Activated T-helper 9 cell treated with anti-CD3 and anti-CD28 coated beads, Interleukin-2, amount 50 U/mL, for 16 hours (primary cell): ENCODE results near the gene GATAD2A.

Experiments
- DNase-seq: peaks from one replicate; pipeline ENCODE4 v3.0.0-alpha.2; 2020; ENCODE audit warnings: low read depth

Gene GATAD2A

DNA sequence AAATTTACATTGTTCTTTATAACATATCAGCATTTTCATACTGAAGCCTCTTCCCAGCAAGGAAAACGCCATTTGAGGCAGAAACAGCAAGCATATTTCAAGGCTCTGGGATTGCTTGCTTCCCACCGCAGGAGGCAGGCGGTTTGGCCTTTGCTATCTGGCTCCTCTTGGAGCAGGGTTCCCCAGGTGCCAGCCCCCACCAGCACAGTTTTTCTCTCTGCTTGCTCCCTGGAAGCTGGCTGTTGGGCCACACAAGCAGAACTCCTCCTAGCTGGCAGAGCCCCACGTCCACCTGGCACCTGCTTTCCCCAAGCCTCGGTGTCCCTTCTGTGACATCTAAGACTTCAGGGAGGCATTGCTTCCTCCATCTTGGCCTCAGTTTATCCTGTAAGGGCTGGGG is 16.7 kb downstream of the GATAD2A start:
- no peak for DNase-seq

DNA sequence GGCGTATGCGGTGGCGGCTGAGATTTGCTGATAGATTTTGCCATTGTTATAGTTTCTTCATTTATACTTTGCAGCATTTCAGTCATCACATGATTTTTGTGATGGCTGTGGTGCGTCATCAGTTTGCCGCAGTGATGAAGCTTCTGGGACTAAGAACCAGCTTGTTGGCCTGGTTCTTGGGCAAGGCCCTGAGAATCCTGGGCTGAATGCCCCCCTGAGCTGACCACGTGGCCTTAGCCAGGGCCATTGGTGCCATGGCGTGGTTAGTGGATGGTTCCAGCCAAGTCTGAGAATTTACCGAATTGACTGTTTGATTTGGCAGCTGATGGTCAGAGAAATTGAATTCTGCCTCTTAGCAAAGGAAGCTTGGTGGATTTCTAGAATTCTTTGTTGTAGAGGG is 17.8 kb downstream of the GATAD2A start:
- DNase-seq, result no peak

DNA sequence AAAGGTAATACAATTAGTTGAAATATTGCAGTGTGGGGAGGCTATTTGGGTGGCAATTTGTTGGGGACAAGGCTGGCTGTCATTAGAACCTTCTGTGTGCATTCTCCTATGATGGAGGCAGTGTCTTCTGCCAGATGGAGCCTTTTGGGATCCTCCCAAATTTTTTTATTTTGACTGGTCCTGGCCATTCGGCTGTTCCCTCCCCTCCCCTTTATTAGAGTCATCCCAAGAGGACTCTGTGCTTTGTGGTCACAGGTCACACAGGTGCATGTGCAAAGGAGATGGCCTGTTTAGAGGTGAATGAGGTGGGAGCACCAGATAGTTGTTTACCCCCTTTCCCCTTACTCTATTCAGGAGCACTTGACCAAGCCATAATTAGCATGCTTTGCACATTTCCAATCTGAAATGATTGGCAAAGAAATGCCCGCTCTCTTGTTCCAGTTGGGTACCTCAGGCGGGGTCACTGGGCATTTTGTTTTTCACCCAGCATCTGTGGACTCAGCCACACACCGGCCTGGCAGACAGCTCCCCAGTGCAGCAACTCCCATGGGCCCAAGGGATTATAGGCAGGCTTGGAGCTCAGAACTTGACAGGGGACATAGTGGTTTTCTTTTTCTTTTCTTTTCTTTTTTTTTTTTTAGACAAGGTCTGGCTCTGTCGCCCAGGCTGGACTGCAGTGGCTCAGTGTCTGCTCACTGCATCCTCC is 19.8 kb downstream of the GATAD2A start:
- no peak for DNase-seq

DNA sequence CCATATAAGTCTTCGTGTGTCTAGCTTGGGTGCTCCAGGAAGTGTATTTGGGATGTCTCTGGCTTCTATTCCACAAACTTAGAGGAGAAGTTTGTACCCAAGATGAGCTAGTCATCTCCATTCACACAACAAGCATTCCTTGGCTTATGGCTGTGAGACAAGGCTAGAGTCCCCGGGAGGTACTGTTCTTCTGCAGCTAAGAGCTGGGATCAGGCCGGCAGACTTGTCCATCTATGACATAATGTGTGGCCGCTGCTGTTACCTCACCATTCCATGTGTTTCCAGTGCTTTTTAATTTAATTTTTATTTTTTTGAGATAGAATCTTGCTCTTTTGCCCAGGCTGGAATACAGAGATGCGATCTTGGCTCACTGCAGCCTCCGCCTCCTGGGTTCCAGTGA is 20.7 kb downstream of the GATAD2A start:
- no peak for DNase-seq

DNA sequence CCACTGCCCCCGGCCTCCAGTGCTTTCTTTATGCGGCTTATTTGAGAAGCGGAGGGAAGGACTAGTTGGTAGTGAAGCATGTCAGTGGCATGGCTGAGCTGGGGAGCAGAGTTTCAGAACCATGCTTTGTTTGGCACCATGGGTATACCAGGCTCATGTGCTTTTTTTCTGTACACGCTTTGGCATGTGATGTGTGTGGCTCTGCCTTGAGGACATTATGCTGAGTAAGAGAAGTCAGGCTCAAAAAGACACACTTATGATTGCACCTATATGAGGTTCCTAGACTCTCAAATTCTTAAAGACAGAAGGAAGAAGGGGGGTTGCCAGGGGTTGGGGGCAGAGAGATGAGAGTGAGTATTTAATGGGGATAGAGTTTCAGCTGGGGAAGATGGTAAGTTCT is 21.3 kb downstream of the GATAD2A start:
- no peak for DNase-seq

DNA sequence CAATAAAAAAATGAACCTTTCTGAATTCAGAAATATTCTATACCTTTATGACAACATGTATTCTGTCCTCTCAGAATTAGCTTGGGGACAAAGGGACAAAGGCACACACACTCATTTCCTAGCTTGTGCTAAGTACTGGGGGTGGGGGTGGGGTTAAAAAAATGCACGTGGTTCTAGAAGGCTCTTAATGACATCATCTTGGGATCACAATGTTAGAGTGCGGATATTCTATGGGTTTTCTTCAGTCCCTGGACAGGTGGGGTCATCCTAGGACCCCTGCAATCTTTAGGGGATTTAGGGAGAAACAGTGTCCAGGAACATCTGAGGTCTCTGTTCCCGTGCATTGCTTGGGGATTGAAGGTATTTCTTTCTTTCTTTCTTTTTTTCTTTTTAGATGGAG is 21.8 kb downstream of the GATAD2A start:
- no peak for DNase-seq

DNA sequence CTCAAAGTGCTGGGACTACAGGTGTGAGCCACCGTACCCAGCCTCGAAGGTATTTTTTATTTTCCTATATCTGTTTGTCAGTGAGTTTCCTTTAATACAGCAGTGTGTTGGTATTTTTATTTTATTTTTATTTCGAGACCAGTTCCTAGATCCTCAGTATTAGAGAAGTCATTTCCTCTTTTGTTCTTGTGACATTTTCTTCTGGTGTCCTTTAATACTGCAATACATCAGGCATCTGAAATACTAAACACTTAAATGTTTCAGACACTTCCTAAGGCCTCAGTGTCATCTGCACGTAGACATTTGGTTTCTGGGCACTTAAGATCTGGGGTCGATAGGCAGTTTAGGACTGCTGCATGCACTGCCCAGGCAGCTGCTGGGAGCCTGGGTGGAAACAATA is 22.5 kb downstream of the GATAD2A start:
- no peak for DNase-seq

DNA sequence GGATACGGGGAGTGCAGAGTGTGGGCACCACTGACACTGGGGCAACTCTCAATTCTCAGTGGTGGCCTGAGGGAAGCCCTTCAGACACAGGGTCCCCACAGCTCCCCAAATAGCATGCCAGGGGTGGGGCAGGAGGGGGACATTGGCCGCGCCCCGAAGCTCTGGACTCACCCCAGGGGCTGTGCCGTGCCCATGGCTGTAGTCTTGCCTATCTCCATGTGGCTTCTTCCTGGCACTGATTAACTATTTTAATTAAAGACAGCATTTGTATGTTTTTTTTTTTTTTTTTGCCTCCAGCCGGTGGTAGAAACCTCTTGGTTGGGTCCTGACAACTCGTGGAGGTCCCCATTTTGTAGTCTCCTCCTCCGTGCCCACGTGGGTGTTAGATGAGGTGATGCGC is 23.3 kb downstream of the GATAD2A start:
- DNase-seq, result no peak

DNA sequence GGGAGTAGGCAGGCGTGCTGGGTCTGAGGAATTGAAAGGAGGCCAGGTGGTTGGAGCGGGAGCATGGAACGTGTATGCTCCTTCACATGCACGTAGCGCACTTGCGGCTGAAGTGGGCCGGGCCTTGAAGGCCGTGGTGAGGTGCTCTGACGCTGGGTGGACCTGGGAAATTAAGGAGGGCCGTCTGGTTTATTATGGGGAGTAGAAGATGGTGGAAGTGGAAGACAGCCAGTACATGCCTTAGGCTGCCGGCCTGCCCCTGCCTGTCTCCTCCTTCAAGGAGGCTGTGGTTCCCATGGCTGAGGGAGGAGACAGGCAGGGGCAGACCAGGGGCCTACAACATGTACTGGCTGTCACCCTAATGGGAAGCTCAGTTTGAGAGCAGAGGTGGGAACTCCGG is 23.9 kb downstream of the GATAD2A start:
- no peak for DNase-seq

DNA sequence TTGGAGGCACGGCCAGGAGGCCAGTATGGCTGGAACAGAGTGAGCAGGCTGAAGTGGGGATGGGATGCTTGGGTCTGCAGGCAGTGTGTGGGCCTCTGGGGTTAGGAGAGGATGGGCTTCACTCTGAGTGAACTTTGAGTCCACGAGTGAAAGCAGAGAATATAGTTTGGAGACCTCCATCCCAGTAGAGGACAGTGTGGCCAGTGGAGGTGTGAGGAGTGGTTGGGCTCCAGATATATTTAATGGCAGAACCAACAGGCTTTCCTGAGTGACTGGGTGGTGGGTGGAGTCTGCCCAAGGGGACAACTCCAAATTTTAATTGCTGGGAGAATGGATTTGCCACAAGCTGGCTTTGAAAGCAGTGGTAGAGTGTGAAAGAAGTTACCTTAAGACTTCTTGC is 27.3 kb downstream of the GATAD2A start:
- no peak for DNase-seq

DNA sequence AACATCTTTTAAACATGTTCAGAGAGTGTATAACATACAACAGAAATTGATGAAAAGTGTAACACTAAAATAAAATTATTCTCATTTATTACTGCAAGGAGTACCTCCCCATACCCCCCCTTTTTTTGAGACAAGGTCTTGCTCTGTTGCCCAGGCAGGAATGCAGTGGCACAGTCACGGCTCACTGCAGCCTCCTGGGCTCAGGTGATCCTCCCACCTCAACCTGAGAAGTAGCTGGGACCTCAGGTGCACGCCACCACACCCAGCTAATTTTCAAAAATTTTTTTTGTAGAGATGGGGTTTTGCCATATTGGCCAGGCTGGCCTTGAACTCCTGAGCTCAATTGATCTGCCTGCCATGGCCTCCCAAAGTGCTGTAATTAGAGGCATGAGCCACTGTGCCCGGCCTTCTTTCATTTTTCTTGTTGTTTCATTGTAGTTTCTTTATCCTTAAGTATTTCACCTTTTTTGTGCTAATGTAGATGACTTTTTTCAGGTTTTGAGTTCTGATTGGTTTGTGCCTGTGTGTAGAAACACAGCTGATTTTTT is 28.3 kb downstream of the GATAD2A start:
- no peak for DNase-seq

DNA sequence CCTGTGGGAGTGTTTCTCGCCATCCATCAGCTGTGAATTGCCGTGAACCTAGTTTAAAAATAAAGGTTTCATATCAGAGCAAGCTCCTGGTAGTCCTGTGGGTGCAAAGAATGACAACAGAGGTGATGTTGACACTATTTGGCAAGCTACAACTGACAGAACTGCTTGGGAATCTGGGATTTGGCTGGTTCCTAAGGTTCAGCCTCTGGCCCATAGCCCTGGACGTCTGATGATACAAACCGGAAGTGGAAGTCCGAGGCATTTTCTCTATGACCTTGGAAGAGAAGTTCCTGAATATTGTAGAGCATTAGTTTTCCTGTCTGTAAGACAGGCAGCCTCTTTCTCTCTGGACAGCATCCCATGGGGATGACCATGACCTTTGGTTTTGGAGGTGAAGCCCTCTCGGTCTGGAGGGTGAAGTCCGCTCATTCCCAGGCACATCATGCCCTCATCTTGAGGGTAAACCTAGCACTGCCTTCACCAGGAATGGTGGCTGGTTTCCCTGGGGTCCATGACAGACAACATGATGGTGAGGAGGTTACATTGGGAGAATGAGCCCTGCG is 29.1 kb downstream of the GATAD2A start:
- no peak for DNase-seq

DNA sequence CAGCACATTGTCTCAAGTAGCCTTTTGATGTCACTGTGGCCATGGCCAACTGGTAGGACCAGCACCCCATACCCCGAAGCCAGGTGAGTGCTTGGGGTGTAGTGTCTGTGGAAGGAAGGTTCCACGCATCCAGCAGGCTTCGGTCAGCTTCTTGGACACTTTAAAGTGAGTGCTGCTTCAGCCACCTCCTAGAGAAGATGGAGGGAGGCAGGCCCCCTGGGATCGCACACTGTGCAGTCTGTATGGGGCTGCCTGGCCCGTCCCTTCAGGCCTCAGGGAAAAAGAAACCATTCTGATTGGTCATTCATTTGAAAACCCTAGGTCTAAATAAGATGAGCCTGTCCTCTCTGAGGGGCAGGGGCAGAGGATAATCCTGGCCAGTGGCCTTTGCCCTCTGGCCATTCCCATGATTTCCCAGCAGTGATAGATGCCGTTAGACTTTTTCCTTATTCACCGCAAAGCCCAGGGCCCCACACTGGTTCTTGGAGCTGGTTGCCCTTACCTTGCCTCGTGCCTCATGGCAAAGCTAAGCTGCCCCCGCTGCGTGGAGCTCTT is 30.7 kb downstream of the GATAD2A start:
- no peak for DNase-seq

DNA sequence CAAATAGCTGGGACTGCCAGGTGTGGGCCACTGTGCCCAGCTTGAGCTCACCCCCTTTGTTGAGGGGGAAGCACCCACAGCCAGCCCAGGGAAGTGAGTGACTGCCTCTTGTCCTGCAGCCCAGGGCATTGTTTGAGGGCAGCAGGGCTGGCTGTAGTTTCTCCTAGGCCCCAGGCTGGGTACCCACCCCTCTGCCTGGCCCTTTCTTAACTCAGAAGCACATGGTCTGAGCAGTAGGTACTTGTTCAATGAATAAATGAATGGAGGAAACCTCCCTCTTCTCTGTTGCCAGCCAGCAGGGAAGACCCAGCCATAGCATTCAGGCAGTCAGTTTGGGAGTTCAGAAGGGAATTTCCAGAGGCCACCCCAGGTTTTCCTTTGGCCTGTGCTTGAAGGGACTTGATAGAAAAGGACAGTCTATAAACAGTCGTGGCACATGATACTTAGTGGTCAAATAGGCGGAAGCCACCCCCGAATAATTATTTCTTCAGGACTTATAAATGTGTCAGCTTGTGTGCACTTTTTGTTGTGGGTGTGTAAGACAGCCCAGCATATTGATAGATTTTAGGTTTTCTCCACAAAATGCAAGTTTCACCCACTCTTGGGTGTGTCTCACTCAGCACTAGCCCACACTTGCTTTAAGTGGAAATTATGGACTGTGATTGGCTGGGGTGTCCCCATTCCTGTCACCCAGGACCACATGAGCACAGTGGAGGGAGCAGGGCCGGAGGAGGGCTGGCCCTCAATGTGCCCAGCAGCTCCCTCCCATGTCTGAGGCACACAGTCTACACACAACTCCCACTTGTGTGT is 33.1 kb downstream of the GATAD2A start:
- no peak for DNase-seq

DNA sequence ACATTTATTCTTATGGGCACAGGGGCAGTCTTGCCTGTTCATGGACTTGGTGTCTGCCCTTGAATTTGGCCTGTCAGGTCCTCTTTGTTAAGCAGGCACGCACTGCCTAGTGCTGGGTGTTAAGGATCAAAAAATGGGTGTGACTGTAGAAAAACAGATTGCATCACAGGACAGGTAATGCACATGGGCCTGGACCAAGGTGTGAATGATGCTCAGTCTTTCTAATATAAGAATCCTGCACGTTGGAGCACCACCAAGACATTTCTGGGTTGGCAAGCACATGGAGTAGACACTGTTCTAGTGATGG is 33.7 kb downstream of the GATAD2A start:
- no peak for DNase-seq

DNA sequence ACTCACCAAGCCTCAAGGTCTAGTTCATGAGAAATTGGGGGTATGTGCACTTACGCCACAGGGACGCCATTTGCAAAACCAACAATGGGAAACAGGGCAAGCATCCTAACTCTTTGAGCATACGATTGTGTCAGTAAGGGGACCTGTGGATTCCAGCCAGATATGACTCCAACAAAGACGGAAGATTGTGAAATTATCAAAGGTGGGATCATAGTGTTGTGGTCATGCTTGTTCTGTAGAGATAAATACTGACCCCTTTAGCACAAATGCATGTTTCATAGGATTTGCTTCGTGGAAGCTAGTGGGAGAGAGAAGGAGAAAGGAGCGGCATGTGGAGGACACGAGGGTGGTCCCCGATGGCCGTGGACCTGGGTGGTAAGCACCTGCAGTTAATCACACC is 37.8 kb downstream of the GATAD2A start:
- no peak for DNase-seq

DNA sequence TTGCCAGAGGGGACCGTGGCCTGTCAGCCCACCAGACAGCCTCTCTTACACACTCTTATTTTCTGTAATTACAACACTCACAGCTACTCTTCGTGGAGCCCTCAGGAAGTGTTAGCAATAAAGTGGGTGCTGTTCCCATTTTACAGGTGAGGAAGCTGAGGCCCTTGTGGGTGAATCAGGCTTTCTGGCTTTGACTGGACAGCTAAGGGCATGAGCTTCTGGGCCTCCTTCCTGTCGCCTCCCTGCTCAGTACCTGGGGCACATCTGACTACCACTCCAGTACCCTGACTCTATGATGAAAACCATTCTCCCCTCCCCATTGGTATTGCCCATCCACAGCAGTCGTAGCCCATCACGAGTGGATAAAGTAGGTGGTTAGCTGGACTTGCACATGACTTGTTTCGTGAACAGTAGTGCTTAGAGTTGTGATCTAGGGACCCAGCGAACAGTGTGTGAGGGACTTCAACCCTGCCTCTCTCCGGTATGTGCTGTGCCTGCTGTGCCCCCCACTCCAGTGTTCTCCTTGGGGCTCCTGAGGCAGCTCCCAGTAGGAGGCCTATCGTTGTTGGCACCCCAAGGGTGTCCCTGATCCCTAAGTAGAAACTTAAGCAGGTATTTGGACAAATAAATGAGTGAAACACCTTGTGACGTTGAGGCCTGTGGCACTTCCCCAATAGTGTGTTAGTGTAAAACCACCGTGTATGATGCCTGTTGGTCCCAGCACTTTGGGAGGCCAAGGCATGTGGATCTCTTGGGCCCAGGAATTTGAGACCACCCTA is 38.6 kb downstream of the GATAD2A start:
- no peak for DNase-seq

DNA sequence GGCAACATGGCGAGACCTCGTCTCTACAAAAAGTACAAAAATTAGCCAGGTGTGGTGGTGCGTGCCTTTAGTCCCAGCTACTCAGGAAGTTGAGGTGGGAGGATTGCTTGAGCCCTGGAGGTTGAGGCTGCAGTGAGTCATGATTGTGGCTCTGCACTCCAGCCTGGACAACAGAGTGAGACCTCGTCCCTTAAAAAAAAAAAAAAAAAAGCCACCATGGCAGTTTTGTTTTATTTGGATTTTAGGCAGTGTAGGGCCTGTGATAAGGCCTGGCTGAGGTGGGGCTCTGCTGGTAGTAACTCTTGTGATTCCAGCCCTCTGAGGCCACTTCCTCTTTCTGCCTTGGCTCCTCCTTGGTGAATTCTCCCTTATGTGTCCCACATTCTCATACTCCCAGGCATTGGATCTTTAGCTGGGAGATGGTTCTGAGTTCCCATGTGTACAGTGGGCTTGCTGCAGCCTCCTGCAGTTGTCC is 39.2 kb downstream of the GATAD2A start:
- DNase-seq, result no peak

DNA sequence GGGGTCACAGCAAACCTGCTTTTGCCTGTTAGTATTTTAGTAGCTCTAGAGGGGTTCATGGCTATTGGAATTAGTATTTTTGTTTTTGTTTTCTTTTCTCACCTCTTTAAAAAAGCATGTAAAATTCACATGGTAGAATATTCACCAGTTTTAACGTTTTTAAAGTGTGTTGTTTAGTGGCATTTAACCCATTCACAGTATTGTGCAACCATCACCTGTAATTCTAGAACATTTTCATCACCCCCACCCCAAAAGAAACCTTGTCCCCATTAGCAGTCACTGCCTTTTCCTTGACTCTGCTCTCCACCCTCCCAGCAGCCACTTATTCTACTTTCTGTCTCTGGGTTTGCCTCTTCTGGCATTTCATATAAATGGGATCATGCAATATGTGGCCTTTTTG is 39.8 kb downstream of the GATAD2A start:
- no peak for DNase-seq

DNA sequence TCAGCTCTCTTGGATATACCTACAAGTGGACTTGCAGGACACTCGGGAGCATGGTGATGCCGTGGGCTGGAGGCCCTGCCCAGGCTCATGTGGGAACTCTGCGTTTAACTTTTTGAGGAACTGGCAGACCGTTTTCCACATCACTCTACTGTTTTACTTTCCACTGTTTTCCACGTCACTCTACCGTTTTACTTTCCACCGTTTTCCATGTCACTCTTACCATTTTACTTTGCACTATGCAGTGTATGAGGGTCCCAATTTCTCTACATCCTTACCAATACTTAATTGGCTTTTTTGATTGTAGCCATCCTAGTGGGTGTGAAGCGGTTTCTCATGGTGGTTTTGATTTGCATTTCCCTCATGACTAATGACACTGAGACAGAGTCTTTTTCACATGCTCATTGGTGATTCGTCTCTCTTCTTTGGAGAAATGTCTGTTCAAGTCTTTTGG is 40.5 kb downstream of the GATAD2A start:
- no peak for DNase-seq

DNA sequence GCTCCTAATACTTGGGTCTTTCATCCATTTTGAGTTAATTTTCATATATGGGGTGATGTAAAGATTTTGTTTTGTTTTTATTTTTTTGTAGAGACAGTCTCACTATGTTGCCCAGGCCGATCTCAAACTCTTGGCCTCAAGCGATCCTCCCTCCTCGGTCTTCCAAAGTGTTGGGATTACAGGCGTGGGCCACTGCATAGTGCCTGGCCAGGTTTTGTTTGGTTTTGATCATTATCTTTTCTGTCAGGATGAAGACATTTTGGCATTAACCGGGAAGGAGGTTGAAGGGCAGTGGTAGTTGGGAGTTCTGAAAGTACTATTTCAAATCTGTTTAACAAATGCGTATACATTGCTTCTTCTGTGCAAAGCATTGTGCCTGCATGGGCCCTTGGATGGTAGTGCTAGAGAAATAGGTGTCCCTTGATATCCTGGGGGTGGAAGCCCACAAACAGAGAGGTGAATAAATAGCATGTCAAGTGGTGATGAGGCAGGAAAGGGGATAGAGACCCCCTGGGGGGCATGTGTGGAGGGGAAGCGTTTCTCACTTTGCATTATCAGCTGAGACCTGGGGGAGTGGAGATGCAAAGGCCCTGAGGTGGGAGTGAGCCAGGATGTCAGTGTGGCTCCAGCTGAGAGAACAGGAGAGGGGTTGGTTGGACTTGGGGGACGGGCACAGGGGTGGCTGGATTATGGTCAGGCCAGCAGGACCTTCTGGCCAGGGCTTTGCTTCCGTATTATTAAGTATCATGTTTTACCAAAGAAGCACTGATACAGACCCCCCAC is 41.4 kb downstream of the GATAD2A start:
- DNase-seq, result no peak
